ENCODE data around the gene TMEM203.

The TMEM203 gene

DNA sequence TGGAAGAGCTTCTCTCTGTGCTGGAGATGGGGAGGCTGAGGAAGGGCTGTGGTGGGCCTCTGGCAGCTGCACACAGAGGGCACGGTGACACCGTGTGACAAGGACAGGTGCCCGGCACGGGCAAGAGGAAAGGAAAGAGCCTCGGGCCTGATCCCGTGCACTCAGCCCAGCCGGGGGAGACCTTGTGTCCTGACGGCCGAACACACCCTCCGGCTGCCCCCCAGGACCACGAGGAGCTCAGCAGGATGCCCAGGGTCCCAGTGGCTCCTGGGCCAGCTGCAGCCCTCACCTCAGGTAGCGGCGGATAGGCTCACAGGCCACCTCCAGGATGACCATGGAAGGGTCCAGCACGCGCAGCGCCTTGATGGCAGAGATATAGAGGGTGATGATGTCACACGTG is 22.6 kb downstream of the TMEM203 start:
- H3K4me3 ChIP-seq (ENCODE audit: control insufficient read depth, low read depth, low read length), result no peak overlapping the region
- DNase-seq (ENCODE audit: low read depth), result no peak
- TF ChIP-seq, protein P1, sequence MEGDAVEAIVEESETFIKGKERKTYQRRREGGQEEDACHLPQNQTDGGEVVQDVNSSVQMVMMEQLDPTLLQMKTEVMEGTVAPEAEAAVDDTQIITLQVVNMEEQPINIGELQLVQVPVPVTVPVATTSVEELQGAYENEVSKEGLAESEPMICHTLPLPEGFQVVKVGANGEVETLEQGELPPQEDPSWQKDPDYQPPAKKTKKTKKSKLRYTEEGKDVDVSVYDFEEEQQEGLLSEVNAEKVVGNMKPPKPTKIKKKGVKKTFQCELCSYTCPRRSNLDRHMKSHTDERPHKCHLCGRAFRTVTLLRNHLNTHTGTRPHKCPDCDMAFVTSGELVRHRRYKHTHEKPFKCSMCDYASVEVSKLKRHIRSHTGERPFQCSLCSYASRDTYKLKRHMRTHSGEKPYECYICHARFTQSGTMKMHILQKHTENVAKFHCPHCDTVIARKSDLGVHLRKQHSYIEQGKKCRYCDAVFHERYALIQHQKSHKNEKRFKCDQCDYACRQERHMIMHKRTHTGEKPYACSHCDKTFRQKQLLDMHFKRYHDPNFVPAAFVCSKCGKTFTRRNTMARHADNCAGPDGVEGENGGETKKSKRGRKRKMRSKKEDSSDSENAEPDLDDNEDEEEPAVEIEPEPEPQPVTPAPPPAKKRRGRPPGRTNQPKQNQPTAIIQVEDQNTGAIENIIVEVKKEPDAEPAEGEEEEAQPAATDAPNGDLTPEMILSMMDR (conservative IDR thresholded peaks at IDR 0.05; ENCODE audit: control insufficient read depth, insufficient read depth, low read depth, low read length), result no peak

DNA sequence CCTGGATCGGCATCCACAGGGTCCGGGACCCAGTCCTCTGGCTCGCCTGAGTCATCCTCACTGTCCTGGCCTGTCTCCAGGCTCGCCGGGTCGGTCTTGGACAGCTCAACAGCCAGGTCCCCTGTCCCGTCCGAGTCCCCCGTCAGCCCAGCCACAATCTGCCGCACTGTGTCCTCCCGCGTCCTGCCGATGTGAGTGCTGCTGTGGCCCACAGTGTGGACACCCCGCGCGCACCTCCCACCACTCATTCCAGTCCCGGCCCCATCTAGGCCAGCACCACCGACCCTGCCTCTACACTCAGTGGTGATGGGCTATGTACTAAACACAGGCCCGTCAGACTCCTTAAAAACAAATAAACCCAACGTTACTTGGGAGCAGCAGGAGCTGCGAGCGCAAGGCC is 23.8 kb downstream of the TMEM203 start:
- TF ChIP-seq, protein P1 (conservative IDR thresholded peaks at IDR 0.05; ENCODE audit: control insufficient read depth, insufficient read depth, low read depth, low read length), result no peak
- no peak overlapping the region for H3K4me3 ChIP-seq (ENCODE audit: control insufficient read depth, low read depth, low read length)
- DNase-seq (ENCODE audit: low read depth), result no peak

DNA sequence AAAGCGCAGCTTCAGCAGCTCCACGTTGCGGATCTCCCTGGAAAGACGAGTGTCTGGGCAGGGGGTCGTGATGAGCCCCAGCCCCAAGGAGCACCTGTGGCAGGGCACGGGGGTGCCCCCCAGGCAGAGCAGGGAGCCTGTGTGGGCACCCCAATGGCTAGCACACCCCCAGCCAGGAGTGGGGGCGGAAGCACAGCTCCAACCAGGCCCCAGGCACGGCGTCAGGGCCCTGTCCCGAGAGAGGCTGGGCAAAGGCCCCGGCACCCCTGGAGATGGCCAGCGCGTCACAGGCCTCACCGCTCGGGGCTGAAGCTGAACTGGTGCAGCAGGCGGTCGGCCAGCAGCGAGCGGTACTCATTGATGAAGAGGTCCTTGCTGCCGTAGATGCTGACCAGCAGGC is 25.0 kb downstream of the TMEM203 start:
- DNase-seq (ENCODE audit: low read depth), result no peak
- TF ChIP-seq, protein P1 (conservative IDR thresholded peaks at IDR 0.05; ENCODE audit: control insufficient read depth, insufficient read depth, low read depth, low read length), result no peak
- no peak overlapping the region for H3K4me3 ChIP-seq (ENCODE audit: control insufficient read depth, low read depth, low read length)

DNA sequence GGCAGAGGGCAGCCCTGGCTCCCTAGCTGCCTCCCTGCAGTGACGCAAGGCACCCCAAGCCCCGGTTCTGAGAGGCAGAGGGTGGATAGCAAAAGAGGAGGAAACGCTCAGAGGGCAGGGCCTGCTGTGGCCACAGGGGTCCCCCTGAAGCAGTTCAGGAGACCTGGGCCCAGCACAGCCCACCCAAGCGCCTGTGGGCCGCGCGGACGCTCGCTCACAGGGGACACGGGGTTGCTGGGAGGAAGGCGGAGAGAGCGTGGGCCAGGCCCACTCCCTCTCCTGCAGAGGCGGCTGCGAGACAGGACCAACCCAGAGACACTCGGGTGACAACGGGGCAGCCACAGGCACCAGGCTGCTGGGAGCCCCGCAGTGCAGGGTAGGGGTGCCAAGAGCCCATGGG is 25.7 kb downstream of the TMEM203 start:
- no peak for DNase-seq (ENCODE audit: low read depth)
- no peak overlapping the region for H3K4me3 ChIP-seq (ENCODE audit: control insufficient read depth, low read depth, low read length)
- TF ChIP-seq, protein P1 (conservative IDR thresholded peaks at IDR 0.05; ENCODE audit: control insufficient read depth, insufficient read depth, low read depth, low read length), result no peak

DNA sequence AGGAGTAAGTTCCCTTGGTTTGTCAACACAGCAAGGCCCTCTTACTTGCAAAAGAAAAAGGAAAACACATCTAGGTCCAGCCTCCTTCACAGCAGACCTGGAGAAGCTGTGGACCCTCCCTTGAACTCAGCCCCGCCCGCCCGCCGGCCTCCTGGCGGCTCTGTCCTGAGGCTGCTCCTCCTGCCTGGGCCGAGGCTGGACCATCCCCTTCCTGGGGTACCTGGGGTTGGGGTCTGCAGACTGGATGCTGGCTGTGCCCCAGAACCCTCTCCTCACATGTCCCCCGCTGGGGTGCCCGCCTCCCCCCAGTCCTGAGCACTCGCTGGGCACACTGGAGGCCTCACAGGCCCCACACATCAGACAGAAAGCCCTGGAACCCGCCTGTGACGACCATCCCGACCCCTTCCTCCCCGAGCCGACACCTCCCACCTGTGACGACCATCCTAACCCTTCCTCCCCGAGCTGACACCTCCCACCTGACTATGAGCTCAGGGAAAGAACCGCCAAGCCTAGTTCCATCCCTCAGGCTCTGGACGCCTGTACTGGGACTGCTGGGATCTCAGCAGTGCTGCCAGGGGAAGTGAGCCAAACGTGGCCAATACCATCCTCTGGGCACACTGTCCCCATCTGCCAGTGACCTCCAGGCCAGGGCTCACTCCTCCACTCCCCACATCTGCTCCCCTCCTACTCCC is 26.4 kb downstream of the TMEM203 start:
- no peak for DNase-seq (ENCODE audit: low read depth)
- H3K4me3 ChIP-seq (ENCODE audit: control insufficient read depth, low read depth, low read length), result no peak overlapping the region

DNA sequence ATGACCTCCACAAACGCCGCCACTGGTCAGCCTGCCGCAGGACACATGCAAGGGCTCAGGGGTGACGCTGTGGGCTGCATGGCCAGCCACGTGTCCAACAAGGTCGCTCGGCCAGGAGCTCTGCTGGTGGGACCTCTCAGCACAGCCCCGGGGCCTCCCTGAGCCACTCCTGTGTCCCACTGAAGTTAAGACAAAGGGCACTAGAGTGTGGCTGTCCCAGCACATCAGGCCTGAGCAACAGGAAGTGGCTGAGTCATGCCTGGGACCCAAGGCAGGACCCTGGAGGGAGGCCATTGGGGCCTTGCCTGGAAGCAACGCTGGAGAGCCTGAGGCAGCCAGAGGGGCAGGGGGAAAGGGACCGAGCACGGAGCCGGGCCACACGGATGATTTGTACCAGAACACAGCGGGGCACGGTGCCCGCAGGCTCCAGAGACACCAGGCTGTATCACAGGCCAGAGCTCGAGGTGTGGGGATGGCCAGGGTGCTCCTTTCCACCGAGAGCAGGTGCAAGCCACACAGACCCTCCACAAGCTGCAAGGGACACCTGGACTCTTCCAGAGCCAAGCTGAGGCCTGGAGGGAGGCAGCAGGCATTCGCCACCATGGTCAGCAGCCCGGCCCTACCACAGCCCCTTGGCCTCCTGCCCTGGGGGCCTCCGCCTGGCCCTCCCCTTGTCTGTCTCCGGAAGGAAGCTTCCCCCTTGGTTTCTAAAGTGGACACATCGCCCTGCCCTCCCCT is 27.1 kb downstream of the TMEM203 start:
- DNase-seq (ENCODE audit: low read depth), result no peak
- H3K4me3 ChIP-seq (ENCODE audit: control insufficient read depth, low read depth, low read length), result no peak overlapping the region
- TF ChIP-seq, protein P1 (conservative IDR thresholded peaks at IDR 0.05; ENCODE audit: control insufficient read depth, insufficient read depth, low read depth, low read length), result no peak

More for the DNA sequence above, 26.4 kb downstream of the TMEM203 start:
- TF ChIP-seq, protein P1 (conservative IDR thresholded peaks at IDR 0.05; ENCODE audit: control insufficient read depth, insufficient read depth, low read depth, low read length), result no peak

Measured in fibroblast of mammary gland (primary cell).